Nephron progenitor cell (in vitro differentiated cells): ENCODE measurements around the gene SRGN.

Source experiments
- DNase-seq: peaks from one replicate; pipeline ENCODE4 v3.0.0; 2021
- H3K27ac Mint-ChIP-seq: 2 replicates; pipeline ENCODE4 v1.8.0; 2021; ENCODE audit warnings: mild to moderate bottlenecking, moderate library complexity, mixed read lengths
- H3K27me3 Mint-ChIP-seq: 2 replicates; pipeline ENCODE4 v1.8.0; 2021; ENCODE audit warnings: mild to moderate bottlenecking, low read depth, mixed read lengths; ENCODE audit not compliant: poor library complexity
- H3K36me3 Mint-ChIP-seq: 2 replicates; pipeline ENCODE4 v1.8.0; 2021; ENCODE audit warnings: low read depth, mixed read lengths
- H3K4me1 Mint-ChIP-seq: 2 replicates; pipeline ENCODE4 v1.8.0; 2021; ENCODE audit warnings: mixed read lengths
- H3K4me3 Mint-ChIP-seq: 2 replicates; pipeline ENCODE4 v1.8.0; 2021; ENCODE audit warnings: mild to moderate bottlenecking, moderate library complexity, mixed read lengths
- H3K9me3 Mint-ChIP-seq: 2 replicates; pipeline ENCODE4 v1.8.0; 2021; ENCODE audit warnings: mild to moderate bottlenecking, moderate library complexity, mixed read lengths
- TF ChIP-seq, protein P1 (sequence below): fragments of 200-600 bp; sonication (generic); IDR thresholded peaks from 2 replicates; pipeline ENCODE4 v1.5.0; 2021; ENCODE audit warnings: antibody characterized with exemption

The SRGN gene

DNA sequence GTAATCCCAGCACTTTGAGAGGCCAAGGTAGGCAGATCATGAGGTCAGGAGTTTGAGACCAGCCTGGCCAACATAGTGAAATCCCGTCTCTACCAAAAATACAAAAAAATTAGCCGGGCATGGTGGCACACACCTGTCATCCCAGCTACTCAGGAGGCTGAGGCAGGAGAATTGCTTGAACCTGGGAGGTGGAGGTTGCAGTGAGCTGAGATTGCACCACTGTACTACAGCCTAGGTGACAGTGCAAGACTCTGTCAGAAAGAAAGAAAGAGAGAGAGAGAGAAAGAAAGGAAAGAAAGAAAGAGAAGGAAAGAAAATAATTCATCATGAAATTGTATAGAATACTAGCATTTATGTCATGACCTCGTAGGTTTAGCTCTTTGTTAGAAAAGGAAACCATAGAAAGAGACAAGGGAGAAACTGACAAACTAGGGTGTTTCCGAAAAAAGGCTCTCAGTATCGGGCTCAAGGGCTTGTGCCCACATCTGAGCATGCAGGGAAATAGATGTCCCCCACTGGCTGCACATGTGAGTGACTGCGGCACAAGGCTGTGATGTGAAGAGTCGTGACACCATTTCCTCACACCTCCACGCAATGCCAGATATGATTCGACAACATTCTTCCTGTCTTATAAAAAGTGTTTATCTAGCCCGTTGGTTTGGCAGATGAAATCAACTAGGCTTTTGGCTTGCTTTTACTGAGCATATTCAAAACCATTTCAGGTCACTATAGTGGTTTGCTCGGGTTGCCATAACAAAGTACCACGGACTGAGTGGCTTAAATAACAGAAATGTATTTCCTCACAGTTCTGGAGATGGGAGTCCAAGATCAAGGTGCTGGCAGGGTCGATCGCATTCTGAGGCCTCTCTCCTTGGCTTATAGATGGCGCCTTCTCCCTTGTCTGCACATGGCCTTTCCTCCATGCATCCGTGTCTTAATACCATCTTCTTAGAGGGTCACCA, 2.0 kb downstream of the SRGN start:
- Mint-ChIP-seq H3K27ac (no peak overlapping the region), H3K27me3 (peaks cover 13% of the 10 kb centered on the region), H3K36me3 (no peaks in the 10 kb centered on the region), H3K4me3 (no peak overlapping the region), H3K4me1 (peaks cover 10% of the 10 kb centered on the region), H3K9me3 (no peaks in the 10 kb centered on the region)
- DNase-seq: no peak
- TF ChIP-seq, protein P1, sequence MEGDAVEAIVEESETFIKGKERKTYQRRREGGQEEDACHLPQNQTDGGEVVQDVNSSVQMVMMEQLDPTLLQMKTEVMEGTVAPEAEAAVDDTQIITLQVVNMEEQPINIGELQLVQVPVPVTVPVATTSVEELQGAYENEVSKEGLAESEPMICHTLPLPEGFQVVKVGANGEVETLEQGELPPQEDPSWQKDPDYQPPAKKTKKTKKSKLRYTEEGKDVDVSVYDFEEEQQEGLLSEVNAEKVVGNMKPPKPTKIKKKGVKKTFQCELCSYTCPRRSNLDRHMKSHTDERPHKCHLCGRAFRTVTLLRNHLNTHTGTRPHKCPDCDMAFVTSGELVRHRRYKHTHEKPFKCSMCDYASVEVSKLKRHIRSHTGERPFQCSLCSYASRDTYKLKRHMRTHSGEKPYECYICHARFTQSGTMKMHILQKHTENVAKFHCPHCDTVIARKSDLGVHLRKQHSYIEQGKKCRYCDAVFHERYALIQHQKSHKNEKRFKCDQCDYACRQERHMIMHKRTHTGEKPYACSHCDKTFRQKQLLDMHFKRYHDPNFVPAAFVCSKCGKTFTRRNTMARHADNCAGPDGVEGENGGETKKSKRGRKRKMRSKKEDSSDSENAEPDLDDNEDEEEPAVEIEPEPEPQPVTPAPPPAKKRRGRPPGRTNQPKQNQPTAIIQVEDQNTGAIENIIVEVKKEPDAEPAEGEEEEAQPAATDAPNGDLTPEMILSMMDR: no peak

DNA sequence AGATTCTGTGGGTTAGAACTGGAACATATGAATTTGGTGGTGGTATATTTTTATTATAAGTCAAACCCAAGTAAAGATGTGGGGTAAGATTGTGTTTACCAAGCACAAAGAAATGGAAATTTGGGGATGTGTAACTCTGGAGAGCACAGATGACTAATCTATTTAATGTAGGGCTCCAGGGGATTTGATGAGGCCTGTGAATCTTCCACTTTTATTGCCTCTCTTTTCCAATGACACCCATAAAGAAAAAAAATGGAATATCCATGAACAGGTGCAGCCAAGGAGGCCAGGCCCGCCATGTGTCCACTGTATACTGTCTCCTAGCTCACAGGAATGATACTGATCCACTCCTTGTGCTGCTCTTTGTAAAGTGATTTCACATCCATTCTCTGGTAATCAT, 2.8 kb downstream of the SRGN start:
- peaks cover 9% of the 10 kb centered on the region for H3K27me3 Mint-ChIP-seq
- H3K36me3 Mint-ChIP-seq: no peaks in the 10 kb centered on the region
- no peak overlapping the region for H3K4me3 Mint-ChIP-seq
- no peak for DNase-seq
- no peaks in the 10 kb centered on the region for H3K9me3 Mint-ChIP-seq
- H3K27ac Mint-ChIP-seq: no peak overlapping the region
- H3K4me1 Mint-ChIP-seq: peaks cover 5% of the 10 kb centered on the region
- TF ChIP-seq, protein P1: no peak

DNA sequence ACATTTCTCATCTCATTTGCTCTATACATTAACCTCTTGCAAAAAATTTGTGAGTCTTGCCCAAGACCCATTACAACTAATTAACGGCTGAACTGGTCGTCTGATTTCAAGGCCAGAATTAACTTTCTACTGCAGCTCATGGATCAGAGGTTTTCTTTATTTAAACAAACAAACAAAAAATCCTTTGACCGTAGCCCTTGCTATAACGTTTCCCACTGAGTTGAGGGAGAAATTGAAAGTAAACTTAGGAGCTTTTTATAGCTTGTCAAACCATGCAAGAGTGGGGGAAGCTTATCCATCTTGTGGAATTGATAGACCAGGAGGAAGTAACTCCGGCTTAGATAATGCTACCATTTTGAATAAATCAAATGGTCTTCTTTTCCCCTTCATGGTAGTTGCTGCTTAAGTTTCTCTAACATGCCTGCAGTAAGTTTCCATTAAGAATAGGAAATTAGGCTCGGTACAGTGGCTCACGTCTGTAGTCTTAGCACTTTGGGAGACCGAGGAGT, 3.3 kb downstream of the SRGN start:
- no peaks in the 10 kb centered on the region for H3K9me3 Mint-ChIP-seq
- H3K27me3 Mint-ChIP-seq: peaks cover 9% of the 10 kb centered on the region
- H3K36me3 Mint-ChIP-seq: no peaks in the 10 kb centered on the region
- DNase-seq: no peak
- no peak overlapping the region for H3K27ac Mint-ChIP-seq
- H3K4me3 Mint-ChIP-seq: no peak overlapping the region
- H3K4me1 Mint-ChIP-seq: peaks cover 2% of the 10 kb centered on the region
- TF ChIP-seq, protein P1: no peak

DNA sequence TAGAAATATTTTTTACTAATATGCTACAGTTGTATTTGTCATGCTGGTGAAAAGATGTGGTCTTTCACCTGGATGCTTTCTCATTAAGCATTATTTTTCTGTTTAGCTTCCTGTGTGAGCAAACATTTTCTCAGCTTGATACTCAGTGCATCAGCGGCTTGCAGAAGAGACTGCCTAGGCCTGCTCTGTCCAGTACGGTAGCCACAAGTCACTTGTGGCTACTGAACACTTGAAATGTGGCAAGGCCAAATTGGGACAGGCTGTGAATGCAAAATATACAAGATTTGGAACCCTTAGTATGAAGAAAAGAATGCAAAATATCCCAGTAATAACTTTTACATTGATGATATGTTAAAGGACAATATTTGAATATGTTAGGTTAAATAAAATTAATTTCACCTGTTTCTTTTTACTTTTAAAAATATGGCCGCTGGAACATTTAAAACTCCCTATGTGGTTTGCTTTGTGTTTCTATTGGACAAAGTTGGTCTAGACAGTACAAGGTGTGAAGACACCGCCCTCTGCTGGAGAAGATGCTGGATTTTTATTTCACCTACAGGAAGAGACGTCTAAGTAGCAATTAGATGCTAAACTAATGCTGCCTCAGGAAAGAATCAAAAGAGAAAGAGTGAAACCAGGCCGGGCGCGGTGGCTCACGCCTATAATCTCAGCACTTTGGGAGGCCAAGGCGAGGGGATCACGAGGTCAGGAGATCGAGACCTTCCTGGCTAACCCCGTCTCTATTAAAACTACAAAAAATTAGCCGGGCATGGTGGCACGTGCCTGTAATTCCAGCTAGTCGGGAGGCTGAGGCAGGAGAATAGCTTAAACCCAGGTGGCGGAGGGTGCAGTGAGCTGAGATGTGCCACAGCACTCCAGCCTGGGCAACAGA, 5.3 kb downstream of the SRGN start:
- Mint-ChIP-seq H3K4me1 (no peaks in the 10 kb centered on the region), H3K9me3 (no peaks in the 10 kb centered on the region), H3K4me3 (no peak overlapping the region), H3K27me3 (peaks cover 12% of the 10 kb centered on the region), H3K36me3 (no peaks in the 10 kb centered on the region), H3K27ac (no peak overlapping the region)
- DNase-seq: peak; percentile 71
- TF ChIP-seq, protein P1: peak; percentile 86

DNA sequence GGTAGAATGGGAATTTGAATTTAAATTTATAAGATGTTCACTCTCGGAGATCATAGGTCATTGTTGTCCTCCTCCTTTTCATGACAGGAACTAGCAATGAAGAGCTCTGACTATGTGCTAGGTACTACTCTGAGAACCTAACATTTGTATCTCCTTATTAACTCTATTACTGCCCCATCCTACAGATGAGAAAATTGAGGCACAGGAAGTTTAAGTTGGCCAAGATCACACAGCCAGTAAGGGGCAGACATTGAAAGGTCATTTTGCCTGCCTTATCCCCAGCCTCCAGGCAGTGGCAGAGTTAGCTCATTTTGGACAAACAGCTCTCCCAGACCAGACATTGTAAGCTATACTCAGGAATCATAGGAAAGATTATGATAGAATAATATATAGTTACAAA, 6.0 kb downstream of the SRGN start:
- no peaks in the 10 kb centered on the region for H3K36me3 Mint-ChIP-seq
- TF ChIP-seq, protein P1: no peak
- DNase-seq: no peak

More for the DNA sequence above, 6.0 kb downstream of the SRGN start:
- no peaks in the 10 kb centered on the region for H3K4me1 Mint-ChIP-seq
- peaks cover 12% of the 10 kb centered on the region for H3K27me3 Mint-ChIP-seq
- H3K9me3 Mint-ChIP-seq: no peaks in the 10 kb centered on the region
- no peak overlapping the region for H3K27ac Mint-ChIP-seq
- H3K4me3 Mint-ChIP-seq: no peak overlapping the region
